Activated CD8-positive, alpha-beta memory T cell treated with anti-CD3 and anti-CD28 coated beads for 1 hour (primary cell): ENCODE measurements around the gene HECTD4.
"Not testable (repeated sequence)": the region's sequence is repeated elsewhere in the genome, so short reads cannot be mapped to it uniquely, and the experiment has no call there.

Source experiments
- DNase-seq, 2 donors: peaks; one replicate each; pipeline ENCODE4 v3.0.0-alpha.2; 2020; ENCODE audit warnings: low read depth in 1 of 2; ENCODE audit errors: extremely low read depth in 1 of 2

HECTD4 gene

DNA sequence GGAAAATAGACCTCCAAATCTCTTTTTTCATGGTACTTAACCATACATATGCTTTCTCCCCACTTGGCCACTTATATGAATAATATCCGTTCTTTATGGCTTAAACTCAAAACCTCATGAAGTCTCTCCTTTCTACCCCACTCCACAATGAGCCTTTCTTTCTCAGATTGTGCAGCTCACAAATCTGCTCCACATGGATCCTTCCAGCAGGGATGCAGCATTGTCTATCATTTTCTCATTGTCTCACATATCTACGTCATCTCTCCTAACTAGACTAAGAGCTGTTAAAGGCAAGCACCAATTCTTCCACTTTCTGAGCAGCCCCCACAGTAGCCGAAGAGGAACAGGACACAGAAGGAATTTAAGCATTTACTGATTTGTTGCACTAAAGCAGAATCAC lies 106.4 kb downstream of the HECTD4 start:
- no peak for DNase-seq

DNA sequence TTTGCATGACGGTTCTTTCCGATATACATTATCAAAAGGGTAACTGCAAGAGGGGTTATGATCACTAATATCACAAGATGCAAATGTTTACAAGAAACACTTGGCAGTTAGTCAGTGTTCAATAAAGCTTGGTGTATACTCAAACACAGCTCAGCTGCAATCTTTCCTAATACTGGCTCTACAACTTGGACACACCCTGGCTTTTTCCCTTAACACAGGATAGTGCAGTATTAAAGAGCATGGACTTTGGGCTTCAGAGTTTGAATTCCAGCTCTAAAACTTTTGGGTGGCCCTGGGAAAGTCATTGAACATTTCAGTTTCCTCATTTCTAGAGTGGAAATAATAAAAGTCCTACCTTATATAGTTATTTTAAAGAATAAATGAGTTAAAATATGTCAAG lies 107.0 kb downstream of the HECTD4 start:
- DNase-seq, result no peak

DNA sequence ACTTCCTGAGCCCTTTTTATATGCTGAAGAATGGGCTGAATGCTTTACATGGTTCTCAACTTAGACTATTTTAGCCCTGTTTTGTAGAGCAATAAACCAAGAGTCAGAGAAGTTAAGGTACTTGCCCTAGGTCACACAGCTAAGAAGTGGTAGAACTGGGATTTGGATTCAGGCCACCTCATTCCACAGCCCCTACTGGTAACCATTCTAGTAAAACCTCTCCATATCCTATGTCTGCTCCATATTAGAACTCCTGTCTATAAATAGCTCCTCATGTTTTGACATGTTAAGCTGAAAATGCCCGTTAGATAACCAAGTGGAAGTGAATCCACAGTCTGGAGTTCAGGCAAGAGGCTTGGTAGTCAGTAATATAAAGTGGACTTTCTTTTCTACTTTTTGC lies 111.6 kb downstream of the HECTD4 start:
- DNase-seq, result no peak

DNA sequence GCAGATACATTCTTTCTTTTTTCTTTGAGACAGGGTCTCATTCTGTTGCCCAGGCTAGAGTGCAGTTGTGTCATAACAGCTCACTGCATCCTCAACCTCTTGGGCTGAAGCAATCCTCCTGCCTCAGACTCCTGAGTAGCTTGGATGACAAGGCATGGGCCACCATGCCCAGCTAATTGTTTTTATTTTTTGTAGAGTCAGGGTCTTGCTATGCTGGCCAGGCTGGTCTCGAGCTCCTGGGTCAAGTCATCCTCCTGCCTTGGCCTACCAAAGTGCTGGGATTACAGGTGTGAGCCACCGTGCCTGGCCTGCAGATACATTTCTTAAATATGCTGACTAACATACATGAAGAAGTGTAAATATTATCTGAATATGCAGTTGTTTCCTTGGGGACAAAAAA lies 115.8 kb downstream of the HECTD4 start:
- DNase-seq, result no peak

DNA sequence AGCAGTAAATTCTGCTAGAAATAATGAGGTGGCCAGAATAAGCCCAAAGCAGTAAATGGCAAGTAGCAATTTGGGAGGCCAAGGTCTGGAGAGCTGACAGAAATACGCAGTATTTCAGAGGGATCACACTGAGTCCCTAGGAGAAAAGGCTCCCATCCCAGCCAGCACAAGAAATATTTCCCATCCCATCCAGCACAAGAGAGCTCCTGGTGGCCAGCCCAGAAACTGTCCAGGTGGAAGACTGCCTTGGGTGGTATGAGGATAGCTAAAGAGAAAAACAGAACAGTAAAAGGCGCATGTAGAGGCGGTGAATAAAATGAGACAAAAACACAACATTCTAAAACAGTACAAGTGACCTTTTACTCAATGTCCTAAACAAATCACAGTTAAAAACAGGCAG lies 120.7 kb downstream of the HECTD4 start:
- DNase-seq, result no peak

DNA sequence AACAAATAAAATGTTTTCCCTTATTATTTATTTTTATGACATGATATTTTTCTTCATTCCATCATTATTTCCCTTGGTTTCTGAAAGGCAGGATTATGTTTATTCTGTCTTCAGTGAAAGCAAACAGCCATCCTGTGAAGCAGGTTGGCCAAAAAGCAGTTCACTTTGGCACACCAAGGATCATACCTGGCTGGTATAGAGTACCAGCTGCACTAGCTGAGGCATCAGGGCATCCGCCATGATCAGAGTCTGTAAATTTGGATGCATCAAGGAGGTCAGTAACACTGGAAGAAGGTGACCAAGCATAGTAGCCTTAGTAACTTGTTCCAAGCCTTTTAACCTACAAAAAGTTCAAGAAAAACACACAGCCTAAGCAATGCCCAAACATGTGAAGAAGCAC lies 123.3 kb downstream of the HECTD4 start:
- no peak for DNase-seq

DNA sequence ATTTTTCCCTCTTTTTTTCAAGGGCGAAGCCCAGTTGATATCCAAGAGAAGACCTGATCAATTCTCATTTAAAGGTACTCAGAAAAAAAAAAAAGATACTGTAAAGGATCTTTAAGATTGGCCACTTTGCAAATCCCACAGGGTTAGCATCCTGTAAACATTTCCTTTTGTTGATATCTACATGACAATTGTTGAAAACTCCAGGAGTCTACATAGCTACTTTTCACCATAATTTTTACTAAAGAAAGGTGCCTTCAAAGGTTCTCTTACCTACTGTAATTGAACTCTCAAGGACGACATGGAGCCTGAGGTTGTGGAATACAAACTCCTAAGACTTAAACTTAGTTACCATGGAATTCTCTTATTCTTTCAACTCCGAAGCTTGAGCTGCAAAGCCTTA lies 125.5 kb downstream of the HECTD4 start:
- no peak for DNase-seq

DNA sequence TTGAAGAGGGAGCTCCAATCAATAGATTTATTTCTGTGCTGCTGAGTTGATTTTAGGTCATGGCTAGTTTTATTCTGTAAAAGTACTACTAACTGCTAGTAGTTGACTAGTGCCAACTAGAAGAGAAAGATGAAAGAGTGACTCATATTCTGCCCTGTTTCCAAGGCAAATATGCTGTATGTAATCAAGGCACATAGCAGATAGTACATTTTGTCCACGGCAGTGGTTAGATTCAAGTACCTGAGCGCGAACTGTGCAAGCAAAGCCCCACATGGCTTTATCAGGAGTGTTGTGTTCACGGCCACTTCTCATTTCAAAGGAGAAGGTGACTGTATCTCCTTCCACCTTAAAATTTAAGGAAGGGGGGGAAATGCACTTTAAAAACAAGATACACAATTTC lies 130.0 kb downstream of the HECTD4 start:
- no peak for DNase-seq

DNA sequence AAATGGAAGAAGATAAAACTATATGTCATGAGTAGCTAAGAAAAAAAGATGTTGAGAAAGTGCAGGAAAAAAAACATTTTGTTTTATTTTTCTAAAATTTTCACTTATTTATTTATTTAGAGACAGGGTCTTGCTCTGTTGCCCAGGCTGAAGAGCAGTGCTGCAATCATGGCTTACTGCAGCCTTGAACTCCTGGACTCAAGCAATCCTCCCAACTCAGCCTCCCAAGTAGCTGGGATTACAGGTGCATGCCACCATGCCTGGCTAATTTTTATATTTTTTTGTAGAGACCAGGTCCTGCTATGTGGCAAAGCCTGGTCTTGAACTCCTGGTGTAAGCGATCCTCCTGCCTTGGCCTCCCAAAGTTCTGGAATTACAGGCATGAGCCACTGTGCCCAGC lies 137.3 kb downstream of the HECTD4 start:
- DNase-seq, result not testable (repeated sequence)

DNA sequence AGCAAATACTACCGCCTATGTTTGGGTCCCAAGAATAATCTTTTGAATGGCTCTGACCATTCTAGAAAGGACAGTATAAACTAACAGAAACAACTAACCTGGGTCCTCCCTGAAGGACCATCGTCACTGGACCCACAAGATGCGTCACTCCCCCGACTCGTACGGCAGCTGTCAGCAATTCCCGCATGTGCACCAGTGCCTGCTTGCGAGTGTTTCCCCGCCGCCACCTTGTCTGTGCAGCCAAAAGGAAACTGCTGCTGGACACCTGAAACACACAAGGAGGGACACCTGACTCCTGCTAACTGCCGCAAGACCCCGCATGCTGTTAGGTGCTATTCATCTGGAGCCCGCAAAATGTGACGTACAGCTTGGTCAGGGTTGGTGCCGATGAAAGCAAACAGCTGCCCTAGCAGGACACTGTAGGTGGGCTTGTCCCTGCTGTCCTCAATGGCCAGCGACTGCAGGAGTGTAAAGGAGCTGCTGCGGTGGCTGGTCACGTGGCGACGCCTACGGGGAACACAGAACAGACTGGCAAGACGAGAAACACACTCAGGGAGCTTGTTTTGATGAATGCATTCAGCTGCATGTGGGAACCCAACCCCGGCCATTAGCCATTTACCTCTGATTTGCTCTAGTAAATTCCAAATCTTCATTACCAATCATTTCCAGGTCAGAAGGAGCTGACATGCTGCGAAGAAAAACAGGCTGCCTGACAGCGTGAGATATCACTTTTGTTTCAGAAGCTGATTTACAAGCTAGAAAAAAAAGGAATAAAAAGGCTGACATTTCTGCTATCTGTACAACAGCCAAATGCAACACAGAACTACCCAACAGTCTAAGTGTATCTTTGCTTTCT lies 138.7 kb downstream of the HECTD4 start:
- DNase-seq, result no peak

DNA sequence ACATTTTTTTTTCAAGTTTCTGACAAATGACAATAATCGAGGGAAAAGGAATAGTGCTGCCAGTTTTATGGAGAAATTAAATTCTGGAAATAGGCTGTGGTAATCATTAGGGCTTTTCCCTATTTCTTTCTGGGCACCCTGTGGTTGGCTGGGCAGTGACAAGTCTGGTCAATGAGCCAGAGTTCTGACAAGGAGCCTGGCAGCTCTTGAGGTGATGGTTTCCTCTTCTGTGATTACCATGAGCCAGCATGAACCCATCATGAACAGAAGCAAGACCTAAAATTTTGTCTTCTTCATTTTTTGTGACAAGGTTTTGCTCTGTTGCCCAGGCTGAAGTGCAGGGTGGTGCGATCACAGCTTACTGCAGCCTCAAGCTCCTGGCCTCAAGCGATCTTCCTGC lies 141.1 kb downstream of the HECTD4 start:
- no peak for DNase-seq

DNA sequence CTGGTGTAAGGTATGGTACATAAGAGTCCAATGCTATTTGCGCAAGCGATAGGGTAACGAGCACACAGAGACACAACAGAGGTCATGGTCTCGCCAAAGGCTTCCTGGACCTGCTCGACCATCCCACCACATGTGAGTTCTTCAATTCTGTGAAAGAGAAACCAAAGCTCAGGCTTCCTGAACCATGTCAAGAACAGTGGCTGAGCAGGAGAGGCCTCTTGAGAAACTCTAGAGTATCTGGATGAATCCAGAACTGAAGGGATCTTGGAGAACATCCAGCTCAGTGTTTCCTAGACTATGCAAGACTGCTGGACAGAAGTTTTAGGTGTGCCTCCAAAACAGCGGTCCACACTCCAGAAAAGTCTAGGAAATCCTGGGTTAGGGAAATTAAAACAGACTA lies 142.3 kb downstream of the HECTD4 start:
- DNase-seq, result no peak

DNA sequence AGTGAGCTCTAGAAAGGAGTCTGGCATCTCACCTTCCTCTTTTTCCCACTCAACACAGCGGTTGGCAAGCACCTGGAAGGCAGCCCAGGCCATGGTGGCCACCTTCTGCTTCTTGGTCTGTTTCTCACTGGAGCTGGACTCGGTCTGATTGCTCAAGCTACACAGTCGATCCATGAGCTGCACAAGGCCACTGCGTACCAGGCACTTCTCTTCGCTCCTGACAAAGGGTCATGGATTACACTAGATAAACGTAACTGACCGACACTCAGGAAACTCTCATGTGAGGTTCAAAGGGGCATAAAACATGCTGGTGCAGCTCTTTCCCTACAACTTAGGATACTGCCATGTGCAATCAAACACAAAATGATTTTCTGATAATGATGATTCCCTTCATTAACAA lies 143.2 kb downstream of the HECTD4 start:
- DNase-seq, result no peak

DNA sequence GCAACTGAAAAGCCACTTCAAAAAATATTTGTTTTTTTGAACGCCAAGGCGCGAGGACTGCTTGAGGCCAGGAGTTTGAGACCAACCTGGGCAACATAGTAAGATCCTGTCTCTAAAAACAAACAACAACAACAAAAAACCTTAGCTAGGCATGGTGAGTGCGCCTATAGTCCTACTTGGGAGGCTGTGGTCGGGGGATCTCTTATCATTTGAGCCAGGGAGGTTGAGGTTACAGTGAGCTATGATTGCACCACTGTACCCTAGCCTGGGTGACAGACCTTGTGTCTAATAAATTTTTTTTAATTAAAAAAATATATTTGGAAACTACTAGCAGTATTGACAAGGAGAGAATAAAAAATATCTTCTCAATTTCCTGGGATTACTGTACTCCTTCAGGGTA lies 143.8 kb downstream of the HECTD4 start:
- no peak for DNase-seq

DNA sequence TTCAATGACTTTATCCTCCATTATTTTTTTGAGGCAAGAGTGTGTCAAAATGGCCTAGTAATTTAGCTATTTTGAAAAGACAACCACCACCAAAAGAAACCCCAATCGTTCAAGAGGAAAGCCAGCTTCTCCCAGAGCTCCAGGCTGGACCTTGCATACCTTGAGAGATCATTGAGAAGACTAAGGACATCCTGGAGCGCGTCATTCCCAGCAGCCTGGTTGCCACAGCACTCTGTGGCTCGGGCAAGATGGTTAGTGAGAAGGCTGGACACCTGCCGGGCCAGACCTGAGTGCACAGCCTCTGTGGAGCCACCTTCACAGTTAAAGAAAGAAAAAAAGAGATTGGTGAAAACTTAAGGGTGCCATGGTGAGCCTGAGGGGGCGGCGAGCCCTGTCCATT lies 145.4 kb downstream of the HECTD4 start:
- DNase-seq, result no peak

DNA sequence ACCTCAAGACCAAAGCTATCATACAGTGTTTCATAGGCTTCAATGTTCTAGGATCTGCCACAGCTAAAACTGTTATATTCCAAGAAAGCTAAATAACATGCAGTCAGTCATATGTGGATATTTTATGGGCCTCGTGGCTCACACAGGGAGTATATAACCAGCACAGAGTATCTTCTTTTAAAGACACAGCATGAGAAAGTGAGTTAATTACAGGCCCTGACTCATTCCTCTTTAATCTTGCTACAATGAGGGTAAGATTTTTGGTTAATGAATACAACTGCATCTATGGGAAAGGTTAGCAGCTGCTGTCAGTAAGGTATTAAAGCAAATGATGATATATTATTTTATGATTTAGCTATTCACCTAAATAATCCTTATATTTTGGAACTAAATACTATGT lies 145.8 kb downstream of the HECTD4 start:
- no peak for DNase-seq

DNA sequence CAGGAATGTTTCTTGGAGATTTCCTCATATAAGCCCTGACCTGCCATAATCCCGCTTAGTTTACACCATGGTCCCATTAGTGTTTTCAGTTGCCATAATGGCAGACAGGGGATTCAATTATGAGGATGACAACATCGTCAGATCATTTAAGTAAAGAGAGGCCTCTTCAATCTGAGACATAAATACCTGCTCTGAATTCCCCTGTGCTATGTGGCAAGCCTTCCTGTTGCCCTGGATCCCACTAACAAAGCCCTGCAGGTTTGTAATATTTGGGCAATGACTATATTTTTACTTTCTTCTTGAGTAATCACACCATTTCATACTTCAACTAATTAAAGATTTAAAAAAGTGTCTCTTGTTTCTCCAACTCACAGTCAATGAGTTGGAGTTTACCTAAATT lies 147.9 kb downstream of the HECTD4 start:
- DNase-seq, result no peak

DNA sequence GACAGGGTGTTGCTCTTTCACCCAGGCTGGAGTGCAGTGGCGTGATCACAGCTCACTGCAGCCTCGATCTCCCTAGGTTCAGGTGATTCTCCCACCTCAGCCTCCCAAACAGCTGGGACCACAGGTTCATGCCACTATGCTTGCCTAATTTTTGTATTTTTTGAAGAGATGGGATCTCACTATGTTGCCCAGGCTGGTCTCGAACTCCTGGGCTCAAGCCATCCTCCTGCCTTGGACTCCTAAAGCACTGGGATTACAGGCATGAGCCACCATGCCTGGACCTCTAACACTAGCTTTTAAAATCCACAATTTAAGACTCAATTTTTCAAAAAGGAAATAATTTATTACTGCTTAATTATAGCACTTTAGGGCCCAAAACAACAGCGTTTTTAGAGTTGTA lies 149.0 kb downstream of the HECTD4 start:
- no peak for DNase-seq

DNA sequence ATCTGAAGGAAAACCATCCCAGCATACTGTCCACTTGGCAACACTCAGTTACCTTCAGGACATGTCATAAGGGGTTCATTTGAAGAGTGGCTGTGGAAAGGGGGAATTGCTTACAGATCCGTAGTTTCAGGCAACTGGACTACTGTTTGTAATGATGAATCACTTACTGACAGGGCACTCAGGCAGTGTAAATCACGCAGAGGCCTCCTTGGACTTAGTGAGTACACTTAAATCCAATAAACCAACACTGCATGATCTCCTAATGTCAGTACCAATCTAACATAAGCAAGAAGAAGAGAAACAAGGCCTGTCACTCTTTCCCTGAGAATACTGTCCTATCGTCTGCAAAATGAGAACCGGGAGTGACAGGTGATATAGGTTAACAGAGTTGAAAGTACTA lies 152.1 kb downstream of the HECTD4 start:
- DNase-seq, result no peak

DNA sequence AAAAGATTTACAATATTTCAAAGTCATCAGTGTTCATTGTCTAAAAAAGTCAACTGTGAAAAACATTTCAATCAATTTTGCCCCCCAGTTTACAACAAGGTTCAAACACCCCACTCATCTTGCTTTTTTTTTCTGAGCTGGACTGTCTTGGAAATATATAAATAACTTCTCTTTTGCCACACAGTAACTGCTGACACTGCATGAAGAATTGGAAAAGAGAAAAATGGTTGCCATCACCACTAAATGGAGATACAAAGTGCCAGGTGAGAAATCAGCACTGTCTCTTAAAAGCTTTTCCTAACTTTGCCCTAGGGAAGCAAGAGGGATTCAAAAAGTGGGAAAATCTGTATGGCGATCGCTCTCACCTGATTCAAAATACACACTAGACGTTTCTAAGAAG lies 155.5 kb downstream of the HECTD4 start:
- DNase-seq, result no peak

DNA sequence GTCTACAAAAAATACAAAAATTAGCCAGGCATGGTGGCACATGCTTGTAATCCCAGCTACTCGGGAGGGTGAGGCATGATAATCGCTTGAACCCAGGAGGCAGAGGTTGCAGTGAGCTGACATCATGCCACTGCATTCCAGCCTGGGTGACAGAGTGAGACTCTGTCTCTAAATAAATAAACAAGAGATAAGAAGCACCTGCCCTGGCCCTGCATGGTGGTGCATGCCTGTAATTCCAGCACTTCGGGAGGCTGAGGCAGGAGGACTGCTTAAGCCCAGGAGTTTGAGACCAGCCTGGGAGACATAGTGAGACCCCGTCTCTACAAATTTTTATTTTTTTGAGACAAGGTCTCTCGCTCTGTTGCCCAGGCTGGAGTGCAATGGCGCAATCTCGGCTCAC lies 161.6 kb downstream of the HECTD4 start:
- not testable (repeated sequence) for DNase-seq

DNA sequence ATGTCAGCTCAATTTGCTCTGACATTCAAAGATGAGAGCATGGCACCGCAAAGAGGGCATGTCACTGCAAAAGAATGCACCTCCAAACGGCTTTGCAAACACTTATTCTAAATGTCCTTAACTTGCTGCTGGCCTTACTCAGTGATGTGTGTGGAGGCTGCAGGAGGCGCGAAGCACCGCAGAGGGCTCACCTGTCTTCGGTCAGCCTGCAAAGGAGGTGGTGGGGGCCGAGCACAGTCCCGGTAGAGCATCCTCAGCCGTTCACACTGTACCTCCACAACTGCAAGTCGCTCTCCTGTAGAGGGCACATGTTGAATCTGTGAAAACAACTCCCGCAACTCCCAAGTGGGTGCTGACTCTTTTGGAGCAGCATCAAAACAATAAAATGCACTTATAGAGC lies 163.0 kb downstream of the HECTD4 start:
- DNase-seq, result no peak

DNA sequence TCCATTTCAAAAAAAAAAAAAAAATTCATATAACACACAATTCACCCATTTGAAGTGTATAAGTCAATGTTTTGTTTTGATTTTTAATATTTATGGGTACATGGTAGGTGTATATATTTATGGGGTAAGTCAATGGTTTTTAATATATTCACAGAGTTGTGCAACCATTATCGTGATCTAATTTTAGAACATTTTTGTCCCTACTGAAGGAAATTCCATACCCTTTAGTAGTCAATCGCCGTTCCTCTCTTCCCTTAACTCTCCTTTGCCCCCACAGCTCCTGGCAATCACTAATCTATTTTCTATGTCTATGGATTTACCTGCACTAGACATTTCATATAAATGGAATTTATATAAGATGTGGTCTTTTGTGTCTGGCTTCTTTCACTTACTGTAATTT lies 164.1 kb downstream of the HECTD4 start:
- no peak for DNase-seq
